ENCODE measurements around the gene MTA3.
A peak's percentile ranks its signal among the peaks of the same experiment; 100 is the strongest.

MTA3 gene

DNA sequence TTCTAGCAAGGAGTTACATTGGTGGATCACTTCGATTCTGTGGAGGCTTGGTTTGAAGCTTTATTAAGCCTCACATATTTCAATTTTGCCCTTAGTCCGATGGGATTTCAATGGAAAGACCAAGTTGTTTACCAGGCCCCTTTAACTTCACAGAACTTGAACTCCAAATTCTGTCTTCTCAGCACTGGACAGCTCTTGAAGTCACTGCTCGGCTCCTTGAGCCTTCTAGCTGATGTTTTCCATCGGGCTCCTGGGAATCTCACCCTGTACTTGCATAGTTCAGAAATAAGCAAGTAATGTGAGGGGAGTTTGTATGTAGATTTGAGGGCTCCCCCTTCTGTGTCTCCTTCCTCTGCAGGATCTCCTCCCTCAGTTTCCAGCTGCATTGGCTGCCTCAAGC lies 180.4 kb downstream of the MTA3 start:
- in situ Hi-C loops (cut with MboI; ENCODE audit: low sequenced_read_pairs): no loop called here
- H3K27me3 ChIP-seq (ENCODE audit: low read depth): no peaks in the 10 kb centered on the region
- no peaks in the 10 kb centered on the region; the same call in 1 of the 2 replicates for H3K36me3 ChIP-seq (replicated peaks)
- DNase-seq (ENCODE audit: low spot score in 2 of 2): no peak
- H3K4me1 ChIP-seq: no peaks in the 10 kb centered on the region
- H3K4me3 ChIP-seq: no peak overlapping the region
- H3K9me3 ChIP-seq: no peaks in the 10 kb centered on the region

DNA sequence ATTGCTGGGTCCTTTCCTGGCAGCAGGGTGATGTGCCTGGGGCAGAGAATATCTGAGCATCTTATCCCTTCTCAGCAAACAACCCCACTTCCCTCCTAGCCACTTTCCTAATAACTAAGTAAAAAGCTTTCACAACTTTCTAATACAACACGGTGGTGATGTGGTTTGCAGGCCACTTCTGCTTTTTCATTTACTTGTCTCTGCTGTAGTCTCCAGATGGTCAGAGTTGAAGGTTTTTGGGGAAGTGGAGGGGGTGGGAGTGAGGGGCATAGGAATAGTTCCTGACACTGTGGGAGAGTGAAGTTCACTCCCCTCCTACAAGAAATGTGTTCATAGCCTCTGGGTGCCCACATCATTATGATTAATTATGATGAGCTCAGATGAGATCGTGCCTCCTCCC lies 183.9 kb downstream of the MTA3 start:
- in situ Hi-C loops (cut with MboI; ENCODE audit: low sequenced_read_pairs): no loop called here
- Histone ChIP-seq H3K4me3 (no peak overlapping the region), H3K27me3 (ENCODE audit: low read depth) (no peaks in the 10 kb centered on the region), H3K4me1 (no peaks in the 10 kb centered on the region), H3K9me3 (no peaks in the 10 kb centered on the region), H3K36me3 (replicated peaks) (no peaks in the 10 kb centered on the region; the same call in 1 of the 2 replicates)
- DNase-seq (ENCODE audit: low spot score in 2 of 2): no peak

DNA sequence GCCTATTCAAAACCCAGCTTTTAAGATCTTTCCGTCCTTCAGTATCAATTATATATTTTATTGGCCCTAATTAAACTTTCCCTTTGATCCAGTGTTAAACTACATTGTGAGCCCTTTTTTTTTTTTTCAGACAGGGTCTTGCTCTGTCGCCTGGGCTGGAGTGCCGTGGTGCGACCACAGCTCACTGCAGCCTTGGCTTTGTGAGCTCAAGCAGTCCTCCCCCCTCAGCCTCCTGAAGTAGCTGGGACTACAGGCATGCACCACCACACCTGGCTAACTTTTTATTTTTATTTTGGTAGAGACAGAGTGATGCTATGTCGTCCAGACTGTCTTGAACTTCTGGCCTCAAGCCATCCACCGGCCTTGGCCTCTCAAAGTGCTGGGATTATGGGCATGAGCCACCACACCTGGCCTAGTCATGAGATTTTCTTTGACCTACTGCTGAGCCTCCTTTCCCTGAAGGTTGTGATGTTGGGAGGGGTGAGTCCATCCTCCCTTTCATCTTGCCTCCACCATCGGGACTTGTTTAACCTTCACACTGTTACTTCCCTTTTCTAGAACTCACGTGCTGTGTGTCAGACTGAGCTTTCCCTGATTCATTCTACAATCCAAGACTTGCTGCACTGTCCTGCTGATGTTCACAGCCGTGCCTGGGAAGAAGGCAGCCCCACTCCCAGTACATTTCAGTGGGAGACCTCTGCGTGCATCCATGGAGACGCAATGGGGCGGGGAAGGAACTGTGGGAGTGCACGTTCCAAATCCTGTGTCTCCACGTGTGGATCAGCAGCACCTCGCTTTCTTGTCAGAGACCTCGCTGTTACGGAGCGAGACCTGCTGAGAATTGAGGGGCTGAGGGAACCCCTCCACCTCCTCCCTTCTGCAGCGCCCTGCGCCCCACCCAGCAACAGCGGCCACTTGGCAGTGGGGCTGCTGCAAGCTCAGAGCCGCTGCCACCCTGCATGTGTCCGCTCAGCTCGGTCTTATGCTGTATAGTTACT lies 184.7 kb downstream of the MTA3 start:
- no peaks in the 10 kb centered on the region for H3K4me1 ChIP-seq
- H3K27me3 ChIP-seq (ENCODE audit: low read depth): no peaks in the 10 kb centered on the region
- H3K4me3 ChIP-seq: no peak overlapping the region
- no peaks in the 10 kb centered on the region; the same call in 1 of the 2 replicates for H3K36me3 ChIP-seq (replicated peaks)
- H3K9me3 ChIP-seq: no peaks in the 10 kb centered on the region
- DNase-seq (ENCODE audit: low spot score in 2 of 2): no peak
- in situ Hi-C loops (cut with MboI; ENCODE audit: low sequenced_read_pairs): no loop called here

DNA sequence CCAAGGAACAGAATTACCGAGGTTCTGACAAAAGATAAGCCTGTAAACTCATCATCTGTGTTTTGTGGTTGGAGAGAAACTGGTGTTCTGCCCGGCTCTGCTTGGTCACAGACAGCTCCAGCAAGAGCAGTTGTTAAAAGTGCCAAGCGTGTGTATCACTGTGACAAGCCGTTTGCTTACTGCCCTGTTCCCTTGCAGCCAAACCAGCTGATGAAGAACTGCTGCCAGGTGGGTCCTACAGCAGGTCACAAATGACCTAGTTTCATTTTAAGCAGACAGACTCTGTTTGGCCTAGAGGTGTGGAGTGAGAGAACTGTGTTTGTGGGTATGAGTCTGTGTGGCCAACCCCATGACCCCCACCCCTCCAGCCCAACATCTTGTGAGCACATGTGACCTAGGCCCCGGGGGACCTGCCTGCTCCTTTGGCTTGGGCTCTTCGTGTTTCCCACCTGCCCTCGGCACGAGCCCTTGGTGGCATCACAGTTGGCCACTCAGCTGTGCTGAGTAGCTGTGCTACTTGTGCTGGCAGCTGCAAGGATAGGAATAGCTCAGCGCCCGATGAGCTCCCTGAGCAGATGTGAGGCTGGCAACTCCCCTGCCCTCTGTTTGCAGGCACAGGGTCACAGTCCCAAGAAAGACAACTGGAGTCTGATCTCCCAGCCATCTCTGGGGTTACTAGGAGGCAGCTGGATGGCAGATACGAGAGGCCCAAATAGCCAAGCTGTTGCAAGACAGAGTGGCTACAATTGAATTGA lies 185.8 kb downstream of the MTA3 start:
- Histone ChIP-seq H3K9me3 (no peaks in the 10 kb centered on the region), H3K4me1 (peaks cover 9% of the 10 kb centered on the region), H3K27me3 (ENCODE audit: low read depth) (no peaks in the 10 kb centered on the region), H3K36me3 (replicated peaks) (no peaks in the 10 kb centered on the region; the same call in 1 of the 2 replicates), H3K4me3 (no peak overlapping the region)
- in situ Hi-C loops (cut with MboI; ENCODE audit: low sequenced_read_pairs): no loop called here
- no peak for DNase-seq (ENCODE audit: low spot score in 2 of 2)

DNA sequence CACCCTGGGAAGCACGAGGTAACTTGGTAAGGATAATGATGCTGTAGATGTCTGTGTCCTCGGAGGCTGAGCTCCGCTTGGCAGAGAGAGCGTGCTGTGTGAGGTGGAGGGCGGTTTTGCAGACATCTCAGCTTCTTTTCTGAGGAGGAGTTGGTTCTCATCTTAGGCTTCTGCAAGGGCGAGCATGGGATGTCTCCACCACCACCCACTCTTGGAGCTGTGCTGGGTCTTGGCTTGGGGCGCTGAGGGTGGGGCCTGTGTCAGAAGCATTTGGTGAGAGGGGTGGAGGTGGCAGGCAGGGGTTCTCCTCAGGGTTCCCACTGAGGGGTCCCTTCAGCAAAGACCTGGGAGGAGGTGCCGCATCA lies 186.3 kb downstream of the MTA3 start:
- no peaks in the 10 kb centered on the region for H3K9me3 ChIP-seq
- DNase-seq (ENCODE audit: low spot score in 2 of 2): no peak
- peaks cover 9% of the 10 kb centered on the region for H3K4me1 ChIP-seq
- H3K27me3 ChIP-seq (ENCODE audit: low read depth): no peaks in the 10 kb centered on the region
- no peaks in the 10 kb centered on the region; the same call in 1 of the 2 replicates for H3K36me3 ChIP-seq (replicated peaks)
- in situ Hi-C loops (cut with MboI; ENCODE audit: low sequenced_read_pairs): no loop called here
- H3K4me3 ChIP-seq: no peak overlapping the region

DNA sequence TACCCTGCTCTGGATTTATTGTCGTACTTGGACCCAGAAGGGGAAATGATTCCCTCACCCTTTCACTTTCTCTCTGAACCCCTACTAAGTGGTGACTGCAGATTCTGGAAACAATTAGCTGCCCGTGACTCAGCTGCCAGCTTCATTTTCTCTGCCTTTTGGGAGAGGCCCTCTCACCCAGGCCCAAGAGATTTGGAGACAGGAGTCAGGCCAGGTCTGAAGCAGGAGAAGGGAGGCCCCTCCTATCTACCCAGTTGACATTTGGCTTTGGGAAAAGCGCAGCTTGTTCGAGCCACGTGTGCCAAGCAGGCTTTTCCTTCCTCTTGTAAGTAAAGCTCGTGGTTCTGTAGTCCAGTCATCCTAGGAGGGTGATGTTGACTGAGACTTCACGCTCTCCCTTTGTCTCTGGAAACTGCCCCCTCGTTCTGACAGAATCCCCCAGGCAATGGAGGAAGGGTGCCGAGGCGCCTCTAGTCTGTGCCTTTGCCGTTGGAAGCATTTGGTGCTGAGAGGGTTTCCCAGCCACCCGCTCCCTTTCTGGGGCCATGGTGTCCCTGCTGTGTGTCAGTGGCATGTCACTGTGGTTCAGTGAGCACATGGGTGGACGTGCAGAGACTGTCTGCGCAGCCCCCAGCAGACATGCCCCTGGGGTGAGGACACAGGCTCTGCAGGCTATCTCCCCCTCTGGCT lies 186.9 kb downstream of the MTA3 start:
- in situ Hi-C loops (cut with MboI; ENCODE audit: low sequenced_read_pairs): no loop called here
- no peaks in the 10 kb centered on the region; the same call in 1 of the 2 replicates for H3K36me3 ChIP-seq (replicated peaks)

DNA sequence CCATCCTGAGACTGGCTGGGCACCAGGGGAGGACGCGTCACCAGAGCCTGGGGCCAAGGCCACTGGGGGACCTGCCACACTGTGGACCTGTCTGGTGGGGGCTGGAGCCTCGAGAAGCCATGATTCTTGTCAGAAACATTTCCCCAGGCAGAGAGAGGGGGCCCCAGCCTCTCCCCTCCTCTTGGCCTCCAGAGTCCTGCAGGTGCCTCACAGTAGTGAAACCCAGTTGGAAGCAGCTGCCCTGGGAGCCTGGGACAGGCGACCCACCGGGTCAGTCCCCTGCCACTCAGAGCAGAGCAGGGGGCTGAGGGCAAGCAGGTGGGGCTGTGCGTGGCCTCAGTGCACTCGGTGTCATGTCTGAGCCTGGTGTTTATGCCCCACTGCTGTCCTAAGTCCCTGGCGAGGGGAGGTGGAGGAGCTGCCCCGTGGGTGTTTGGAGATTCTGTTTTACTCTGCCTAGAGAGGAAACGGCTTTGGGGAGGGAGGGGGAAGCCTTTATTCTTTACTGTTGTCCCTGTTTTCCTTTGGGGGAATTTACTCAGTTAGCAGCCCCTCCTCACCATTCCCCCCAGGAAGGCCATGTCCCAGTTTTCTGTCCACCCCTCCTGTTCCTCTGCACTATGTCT lies 187.8 kb downstream of the MTA3 start:
- Histone ChIP-seq H3K4me1 (peaks cover 9% of the 10 kb centered on the region), H3K9me3 (no peaks in the 10 kb centered on the region), H3K27me3 (ENCODE audit: low read depth) (no peaks in the 10 kb centered on the region), H3K4me3 (no peak overlapping the region), H3K36me3 (replicated peaks) (no peaks in the 10 kb centered on the region; the same call in 1 of the 2 replicates)
- no peak for DNase-seq (ENCODE audit: low spot score in 2 of 2)
- in situ Hi-C loops (cut with MboI; ENCODE audit: low sequenced_read_pairs): no loop called here

More for the DNA sequence above, 186.9 kb downstream of the MTA3 start:
- H3K27me3 ChIP-seq (ENCODE audit: low read depth): no peaks in the 10 kb centered on the region
- no peak overlapping the region for H3K4me3 ChIP-seq
- peaks cover 9% of the 10 kb centered on the region for H3K4me1 ChIP-seq
- no peaks in the 10 kb centered on the region for H3K9me3 ChIP-seq
- DNase-seq (ENCODE audit: low spot score in 2 of 2): no peak

DNA sequence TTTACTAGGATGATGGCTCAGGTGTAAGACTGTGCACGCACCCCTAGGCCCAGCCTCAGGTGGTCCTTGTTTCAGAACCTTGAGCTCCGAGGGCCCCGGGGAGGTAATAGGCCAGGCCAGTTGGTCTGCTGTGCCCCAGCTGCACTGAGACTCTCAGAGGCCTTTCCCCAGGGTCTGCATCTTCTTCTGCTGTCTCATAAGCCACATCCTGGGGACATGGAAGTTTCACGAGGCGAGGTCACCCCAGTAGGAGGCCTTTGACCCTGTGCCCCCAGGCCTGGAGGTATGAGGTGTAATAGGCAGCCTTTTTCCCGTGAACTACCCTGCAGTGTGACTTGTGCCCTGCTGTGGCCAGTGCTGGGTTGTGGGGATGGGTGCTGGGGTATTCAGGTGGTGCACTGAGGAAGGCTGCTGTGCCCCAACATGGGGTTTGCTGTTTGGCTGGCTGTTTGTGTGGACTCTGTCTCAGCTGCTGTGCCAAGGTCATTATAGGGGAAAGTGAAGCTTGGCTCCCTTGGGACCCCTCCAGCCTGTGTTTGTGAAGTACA lies 188.6 kb downstream of the MTA3 start:
- H3K9me3 ChIP-seq: no peaks in the 10 kb centered on the region
- H3K4me1 ChIP-seq: peaks cover 9% of the 10 kb centered on the region
- no peak for DNase-seq (ENCODE audit: low spot score in 2 of 2)
- no peaks in the 10 kb centered on the region; the same call in 1 of the 2 replicates for H3K36me3 ChIP-seq (replicated peaks)
- in situ Hi-C loops (cut with MboI; ENCODE audit: low sequenced_read_pairs): no loop called here
- no peaks in the 10 kb centered on the region for H3K27me3 ChIP-seq (ENCODE audit: low read depth)
- H3K4me3 ChIP-seq: no peak overlapping the region

DNA sequence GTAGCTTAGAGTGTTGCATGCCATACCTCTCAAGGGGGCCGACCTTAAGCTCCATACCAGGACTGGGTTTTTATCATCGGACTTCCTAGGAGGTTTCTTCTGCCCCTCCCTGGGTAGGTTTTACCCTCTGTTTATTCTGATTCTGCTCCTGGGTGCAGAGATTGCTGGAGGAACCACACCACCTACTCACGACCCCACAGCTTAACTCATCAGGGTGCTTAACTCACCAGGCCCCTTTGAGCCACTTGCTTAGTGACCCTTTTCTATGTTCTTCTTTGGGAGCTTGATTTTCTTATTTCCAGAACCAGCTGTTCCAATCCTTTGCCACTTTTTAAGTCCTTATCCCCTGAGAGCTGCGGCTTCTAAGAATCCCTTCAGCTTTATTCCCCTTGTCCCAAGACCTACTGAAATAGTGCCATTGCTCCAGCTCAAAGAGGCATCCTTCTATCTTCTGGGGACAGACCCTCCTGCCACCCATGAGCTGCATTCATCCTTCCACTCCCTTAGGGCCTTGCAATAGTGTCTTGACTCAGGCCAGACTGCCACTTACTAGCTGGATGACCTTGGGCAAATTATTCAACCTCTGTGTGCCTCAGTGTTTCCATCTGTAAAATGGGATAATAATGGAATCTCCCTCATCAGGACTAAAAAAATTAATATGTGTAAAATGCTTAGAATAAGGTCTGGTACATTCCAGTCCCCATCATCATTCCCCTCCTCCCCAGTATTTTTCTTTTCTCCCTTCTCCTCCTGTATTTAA lies 189.7 kb downstream of the MTA3 start:
- Histone ChIP-seq H3K4me1 (peaks cover 9% of the 10 kb centered on the region), H3K9me3 (no peaks in the 10 kb centered on the region), H3K4me3 (no peak overlapping the region), H3K36me3 (replicated peaks) (no peaks in the 10 kb centered on the region; the same call in 1 of the 2 replicates), H3K27me3 (ENCODE audit: low read depth) (no peaks in the 10 kb centered on the region)
- in situ Hi-C loops (cut with MboI; ENCODE audit: low sequenced_read_pairs): no loop called here
- DNase-seq (ENCODE audit: low spot score in 2 of 2): no peak

DNA sequence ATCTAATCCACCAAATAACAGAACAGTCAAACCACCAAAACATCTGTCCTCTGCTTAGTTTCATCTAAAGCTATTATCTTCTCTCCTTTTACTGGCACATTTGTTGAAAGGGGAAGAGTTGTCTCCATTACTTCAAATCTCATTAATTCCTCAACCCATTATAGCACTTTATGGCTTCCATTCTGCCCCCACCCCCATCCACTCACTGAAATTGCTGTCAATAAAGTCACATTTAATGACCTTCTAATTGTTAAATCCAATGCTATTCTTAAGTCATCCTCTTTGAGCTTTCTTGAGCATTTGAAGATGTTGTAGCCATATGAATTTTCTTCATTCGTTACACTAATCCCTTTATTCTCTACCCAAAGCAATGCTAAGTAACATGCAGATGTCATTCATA lies 190.3 kb downstream of the MTA3 start:
- in situ Hi-C loops (cut with MboI; ENCODE audit: low sequenced_read_pairs): no loop called here

DNA sequence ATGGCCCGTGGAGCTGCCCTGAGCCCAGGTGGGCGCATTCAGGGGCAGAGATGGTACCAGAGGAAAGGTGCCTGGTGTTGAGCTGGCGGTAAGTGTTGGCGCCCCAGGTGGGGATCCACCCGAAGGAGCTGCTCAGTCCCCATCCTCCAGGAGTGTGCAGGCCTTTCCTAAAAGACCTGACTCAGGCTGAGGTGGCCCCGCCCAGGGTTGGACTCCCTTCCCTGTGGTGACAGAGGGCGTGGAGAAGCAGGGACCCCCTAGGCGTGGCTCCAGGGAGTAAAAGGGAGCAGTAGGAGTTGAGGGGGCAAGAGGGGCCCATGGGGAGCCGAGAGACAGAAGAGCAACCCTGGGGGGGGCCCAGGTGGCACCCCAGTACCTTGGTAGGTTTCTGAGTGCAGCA lies 193.1 kb downstream of the MTA3 start:
- in situ Hi-C loops (cut with MboI; ENCODE audit: low sequenced_read_pairs): no loop called here
- H3K4me1 ChIP-seq: peaks cover 9% of the 10 kb centered on the region
- no peaks in the 10 kb centered on the region for H3K9me3 ChIP-seq
- DNase-seq (ENCODE audit: low spot score in 2 of 2): no peak
- no peak overlapping the region for H3K4me3 ChIP-seq
- no peaks in the 10 kb centered on the region for H3K27me3 ChIP-seq (ENCODE audit: low read depth)
- no peaks in the 10 kb centered on the region for H3K36me3 ChIP-seq (replicated peaks)

More for the DNA sequence above, 190.3 kb downstream of the MTA3 start:
- peak; percentile 64 to 68 for DNase-seq (ENCODE audit: low spot score in 2 of 2)
- Histone ChIP-seq H3K9me3 (no peaks in the 10 kb centered on the region), H3K36me3 (replicated peaks) (no peaks in the 10 kb centered on the region), H3K27me3 (ENCODE audit: low read depth) (no peaks in the 10 kb centered on the region), H3K4me1 (peaks cover 9% of the 10 kb centered on the region), H3K4me3 (no peak overlapping the region)

DNA sequence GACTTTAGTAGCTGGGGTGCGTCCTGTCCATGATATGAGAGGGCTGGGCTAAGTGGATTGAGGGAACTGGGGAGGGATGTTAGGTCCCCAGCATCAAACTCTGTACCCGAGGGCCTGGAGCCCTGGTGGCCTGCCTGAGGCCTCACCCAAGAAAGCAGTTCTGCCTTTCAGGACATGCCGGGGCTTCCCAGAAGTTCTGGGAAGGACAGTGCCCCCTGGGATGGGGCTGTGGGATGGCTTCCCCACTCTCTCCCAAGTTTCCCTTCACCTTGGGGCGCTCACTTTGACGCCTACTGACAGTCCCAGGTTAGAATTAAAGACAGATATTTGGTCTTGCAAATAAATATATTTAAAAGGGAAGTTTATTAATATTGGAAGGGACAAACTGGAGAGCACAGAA lies 193.7 kb downstream of the MTA3 start:
- Histone ChIP-seq H3K4me1 (peaks cover 9% of the 10 kb centered on the region), H3K27me3 (ENCODE audit: low read depth) (no peaks in the 10 kb centered on the region)
- in situ Hi-C loops (cut with MboI; ENCODE audit: low sequenced_read_pairs): no loop called here

More for the DNA sequence above, 193.7 kb downstream of the MTA3 start:
- Histone ChIP-seq H3K36me3 (replicated peaks) (no peaks in the 10 kb centered on the region), H3K4me3 (no peak overlapping the region), H3K9me3 (no peaks in the 10 kb centered on the region)
- DNase-seq (ENCODE audit: low spot score in 2 of 2): no peak

Measured in HAP-1 (cell line).